Activated naive CD4-positive, alpha-beta T cell treated with anti-CD3 and anti-CD28 coated beads, Interleukin-2, amount 50 U/mL, for 72 hours (primary cell): ENCODE data around the gene ATOX1. TPM values are rescaled to one million over a fixed set of nuclear protein-coding genes. Genes with fewer than 3 reads are reported as not detected.
"Not testable (repeated sequence)": the region's sequence is repeated elsewhere in the genome, so short reads cannot be mapped to it uniquely, and the experiment has no call there.

ENCODE experiments used
- ATAC-seq, 2 donors: fragments of 150-1000 bp; cut with Tn5 transposase; 2 replicates each; pipeline ENCODE4 v1.10.0; 2021; ENCODE audit warnings: mild to moderate bottlenecking in 2 of 2, moderate library complexity in 2 of 2
- DNase-seq, 2 donors: peaks; one replicate each; pipeline ENCODE4 v3.0.0; 2021 to 2022; ENCODE audit warnings: low spot score in 2 of 2
- H3K27ac Mint-ChIP-seq, 2 donors: one replicate each; pipeline ENCODE4 v1.8.0; 2022; ENCODE audit warnings: mild to moderate bottlenecking in 2 of 2, mixed read lengths in 2 of 2
- H3K36me3 Mint-ChIP-seq, 2 donors: one replicate each; pipeline ENCODE4 v1.8.0; 2022; ENCODE audit warnings: mixed read lengths in 2 of 2
- H3K9me3 Mint-ChIP-seq, 2 donors: one replicate each; pipeline ENCODE4 v1.8.0; 2022; ENCODE audit warnings: mixed read lengths in 2 of 2
- total RNA-seq, 2 donors: library from RNA; stranded (reverse); gene quantifications; one replicate each; pipeline ENCODE4 v1.2.3, GENCODE V29; 2022

ATOX1 gene
- total RNA-seq = 10 to 100 TPM; 48.2 to 84.3 TPM

DNA sequence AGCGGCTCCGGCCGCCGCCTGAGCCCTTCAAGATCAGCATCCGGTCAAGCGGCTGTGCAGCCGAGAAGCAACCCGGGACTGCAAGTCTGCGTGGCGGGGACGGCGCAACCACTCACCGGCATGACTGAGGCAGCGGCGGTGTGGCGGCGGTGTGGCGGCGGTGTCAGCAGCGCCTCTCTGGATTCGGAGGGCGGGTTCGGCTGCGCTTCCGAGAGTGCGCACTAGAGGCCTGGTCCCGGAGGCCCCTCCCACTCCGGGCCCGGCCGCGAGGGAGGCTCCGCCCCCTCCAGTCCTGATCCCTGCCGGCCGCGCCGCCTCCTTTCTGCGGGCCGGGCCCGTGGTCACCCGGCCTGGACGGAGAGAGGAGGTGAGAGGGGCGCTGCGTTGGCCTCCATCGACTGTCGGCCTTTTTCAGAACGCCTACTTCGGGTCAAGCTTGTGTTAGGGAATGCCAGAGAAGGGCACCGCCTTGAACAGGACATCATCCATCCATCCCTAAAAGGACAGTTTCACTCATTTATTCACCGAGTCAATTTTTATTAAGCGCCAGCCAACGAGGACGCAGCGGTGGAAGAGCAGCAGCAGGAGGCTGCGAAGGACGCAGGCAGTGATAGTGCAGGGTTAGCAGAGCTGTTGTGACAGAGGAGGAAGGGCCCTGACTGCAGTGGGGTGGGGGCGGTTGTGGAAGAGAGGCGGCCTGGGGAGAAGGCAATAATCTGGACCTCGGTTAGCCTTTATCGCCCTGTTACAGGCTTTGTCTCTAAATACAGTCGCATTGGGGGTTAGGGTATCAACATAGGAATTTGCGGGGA is at the start of gene ATOX1:
TSS of gene ATOX1 (minus strand) at position 202 of the 812 bp plus-strand sequence. CDS start at position 122, 80 bp downstream.
- Mint-ChIP-seq H3K27ac (peak within 1 kb of the TSS; percentile 88 to 91), H3K36me3 (peaks cover under 1 to 8% of the 10 kb centered on the region in 2 donors), H3K9me3 (no peaks in the 10 kb centered on the region)
- ATAC-seq = peak; percentile 97 to 99
- DNase-seq = peak; percentile 91 to 94

DNA sequence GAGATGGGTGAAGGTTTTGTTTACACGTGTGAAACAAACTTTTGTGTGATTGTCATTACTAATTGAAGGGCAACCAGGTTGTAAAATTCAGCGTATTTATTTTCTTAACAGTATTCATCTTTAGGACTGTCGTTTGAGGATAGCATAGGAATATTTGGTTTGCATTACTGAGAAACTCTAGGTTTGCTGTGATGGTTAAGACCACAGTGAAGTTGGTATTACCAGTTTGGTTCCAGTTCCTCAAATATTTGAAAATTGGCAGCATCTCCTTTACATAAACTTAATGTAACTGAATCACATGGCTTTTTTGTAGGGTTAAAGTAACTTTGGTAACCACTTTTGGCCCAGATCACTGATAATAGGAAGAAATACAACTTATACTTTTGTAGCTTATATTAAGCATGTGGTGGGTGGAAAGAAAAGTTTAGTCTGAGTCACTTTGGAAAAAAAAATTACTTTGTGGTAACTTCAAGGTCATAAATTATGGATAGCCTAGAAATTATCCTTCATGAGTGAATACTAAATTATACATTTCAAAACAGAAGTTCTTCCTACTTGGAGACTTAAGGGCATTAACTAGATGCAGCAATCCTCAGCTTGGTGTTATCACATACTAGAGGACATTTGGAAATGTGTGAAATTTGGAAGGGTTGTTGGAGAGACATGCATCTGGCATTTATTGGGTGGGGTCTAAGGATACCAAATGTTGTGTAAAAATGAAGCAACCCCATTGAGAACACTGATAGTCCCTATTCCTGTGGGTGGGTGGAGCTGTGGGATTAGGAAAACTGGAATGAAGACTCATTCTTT is 47.2 kb upstream of the ATOX1 start:
- H3K27ac Mint-ChIP-seq = peak overlapping the region in 1 of 2 donors; percentile 69
- peaks cover 5 to 75% of the 10 kb centered on the region in 2 donors for H3K36me3 Mint-ChIP-seq
- H3K9me3 Mint-ChIP-seq = peaks cover 0 to 4% of the 10 kb centered on the region in 2 donors
- DNase-seq (no peak), ATAC-seq (peak in 1 of 2 donors; percentile 28)

- H3K27ac Mint-ChIP-seq = no peak overlapping the region
- no peak for DNase-seq
- H3K9me3 Mint-ChIP-seq = no peaks in the 10 kb centered on the region
- peaks cover 20 to 56% of the 10 kb centered on the region in 2 donors for H3K36me3 Mint-ChIP-seq
- ATAC-seq = no peak
Measured at GRCh38 chr5:151800532-151800931, 42.1 kb upstream of the ATOX1 start.

- H3K27ac Mint-ChIP-seq = peak overlapping the region in 1 of 2 donors; percentile 1
- H3K9me3 Mint-ChIP-seq = no peaks in the 10 kb centered on the region
- H3K36me3 Mint-ChIP-seq = peaks cover 20 to 52% of the 10 kb centered on the region in 2 donors
- ATAC-seq = peak; percentile 47 to 51
- no peak for DNase-seq
Measured at GRCh38 chr5:151799407-151799806, 41.0 kb upstream of the ATOX1 start.

GRCh38 chr5:151798674-151799073 is 40.2 kb upstream of the ATOX1 start:
- Mint-ChIP-seq H3K36me3 (peaks cover 17 to 52% of the 10 kb centered on the region in 2 donors), H3K27ac (peak overlapping the region in 1 of 2 donors; percentile 11), H3K9me3 (no peaks in the 10 kb centered on the region)
- DNase-seq (no peak), ATAC-seq (no peak)

DNA sequence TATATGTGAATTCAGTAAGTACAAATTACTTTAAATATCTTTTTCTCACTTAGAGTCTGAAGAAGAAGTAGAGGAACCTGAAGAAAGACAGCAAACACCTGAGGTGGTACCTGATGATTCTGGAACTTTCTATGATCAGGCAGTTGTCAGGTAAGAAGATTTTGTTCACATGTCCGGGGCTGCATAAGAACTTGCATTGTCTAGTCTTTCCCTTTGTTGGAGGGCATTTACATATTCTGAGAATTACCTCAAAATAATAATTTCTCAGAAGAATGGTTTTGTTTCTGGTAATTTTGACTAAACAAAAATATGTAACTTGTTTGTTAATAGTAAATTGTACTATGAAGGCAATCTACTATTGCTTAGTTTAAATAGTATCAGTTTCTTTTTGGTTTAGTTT is 37.0 kb upstream of the ATOX1 start:
- ATAC-seq (no peak), DNase-seq (no peak)
- peaks cover 23 to 44% of the 10 kb centered on the region in 2 donors for H3K36me3 Mint-ChIP-seq
- no peaks in the 10 kb centered on the region for H3K9me3 Mint-ChIP-seq
- no peak overlapping the region for H3K27ac Mint-ChIP-seq

- no peak for DNase-seq
- no peak overlapping the region for H3K27ac Mint-ChIP-seq
- no peak for ATAC-seq
- H3K36me3 Mint-ChIP-seq = peaks cover 14 to 47% of the 10 kb centered on the region in 2 donors
- no peaks in the 10 kb centered on the region for H3K9me3 Mint-ChIP-seq
Measured at GRCh38 chr5:151793358-151793757, 34.9 kb upstream of the ATOX1 start.

- H3K9me3 Mint-ChIP-seq = no peaks in the 10 kb centered on the region
- peaks cover 7 to 26% of the 10 kb centered on the region in 2 donors for H3K36me3 Mint-ChIP-seq
- ATAC-seq = no peak
Measured at GRCh38 chr5:151787817-151788216, 29.4 kb upstream of the ATOX1 start.

GRCh38 chr5:151786468-151786867 is 28.0 kb upstream of the ATOX1 start:
- peaks cover 2 to 19% of the 10 kb centered on the region in 2 donors for H3K36me3 Mint-ChIP-seq

More at GRCh38 chr5:151787817-151788216, 29.4 kb upstream of the ATOX1 start:
- DNase-seq = no peak
- no peak overlapping the region for H3K27ac Mint-ChIP-seq

DNA sequence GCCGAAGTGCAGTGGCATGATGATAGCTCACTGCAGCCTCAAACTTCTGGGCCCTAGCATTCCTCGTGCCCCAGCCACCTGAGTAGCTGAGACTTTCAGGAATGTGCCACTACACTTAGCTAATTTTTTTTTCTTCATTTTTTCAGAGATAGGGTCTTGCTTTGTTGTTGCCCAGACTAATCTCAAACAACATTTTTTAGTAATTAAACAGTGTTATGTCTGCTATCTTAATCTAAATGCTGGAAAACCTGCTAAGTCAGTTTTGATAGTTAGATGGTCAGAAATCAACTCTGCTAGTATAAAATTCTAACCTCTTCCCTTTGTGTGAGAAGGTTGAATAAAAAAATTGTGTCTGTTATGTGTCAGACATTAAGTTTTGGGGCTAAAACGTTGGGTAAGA is 25.7 kb upstream of the ATOX1 start:
- DNase-seq = no peak
- Mint-ChIP-seq H3K27ac (no peak overlapping the region), H3K9me3 (no peaks in the 10 kb centered on the region), H3K36me3 (peaks cover 0 to 2% of the 10 kb centered on the region in 2 donors)
- no peak for ATAC-seq

More at GRCh38 chr5:151786468-151786867, 28.0 kb upstream of the ATOX1 start:
- ATAC-seq (no peak), DNase-seq (no peak)
- Mint-ChIP-seq H3K27ac (no peak overlapping the region), H3K9me3 (no peaks in the 10 kb centered on the region)

GRCh38 chr5:151783664-151784063 is 25.2 kb upstream of the ATOX1 start:
- not testable (repeated sequence) for H3K27ac Mint-ChIP-seq, DNase-seq, H3K36me3 Mint-ChIP-seq, ATAC-seq, H3K9me3 Mint-ChIP-seq

DNA sequence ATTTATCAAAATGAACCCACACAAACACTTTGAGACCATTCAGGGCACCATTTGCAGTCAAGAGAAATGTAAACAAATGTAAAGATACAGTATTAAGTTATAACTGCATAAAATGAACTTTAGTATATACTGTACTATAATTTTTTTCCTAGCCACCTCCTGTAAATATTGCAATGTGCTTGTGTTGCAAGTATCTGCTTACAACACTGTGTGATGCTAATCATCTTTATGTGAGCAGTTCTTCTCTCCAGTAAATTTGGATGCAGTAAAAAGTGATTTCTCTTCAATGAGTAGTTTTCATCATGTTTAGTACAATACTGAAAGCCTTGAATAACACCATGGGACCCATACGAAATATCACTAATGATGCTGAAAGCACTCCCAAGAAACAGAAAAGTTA is 22.8 kb upstream of the ATOX1 start:
- ATAC-seq (peak in 1 of 2 donors; percentile 9), DNase-seq (no peak)
- Mint-ChIP-seq H3K27ac (no peak overlapping the region), H3K9me3 (no peaks in the 10 kb centered on the region), H3K36me3 (peaks cover 7 to 9% of the 10 kb centered on the region in 2 donors)

GRCh38 chr5:151780348-151780747 is 21.9 kb upstream of the ATOX1 start:
- peak overlapping the region in 1 of 2 donors; percentile 36 for H3K27ac Mint-ChIP-seq
- H3K9me3 Mint-ChIP-seq = no peaks in the 10 kb centered on the region
- DNase-seq (no peak), ATAC-seq (no peak)
- peaks cover 11 to 17% of the 10 kb centered on the region in 2 donors for H3K36me3 Mint-ChIP-seq

DNA sequence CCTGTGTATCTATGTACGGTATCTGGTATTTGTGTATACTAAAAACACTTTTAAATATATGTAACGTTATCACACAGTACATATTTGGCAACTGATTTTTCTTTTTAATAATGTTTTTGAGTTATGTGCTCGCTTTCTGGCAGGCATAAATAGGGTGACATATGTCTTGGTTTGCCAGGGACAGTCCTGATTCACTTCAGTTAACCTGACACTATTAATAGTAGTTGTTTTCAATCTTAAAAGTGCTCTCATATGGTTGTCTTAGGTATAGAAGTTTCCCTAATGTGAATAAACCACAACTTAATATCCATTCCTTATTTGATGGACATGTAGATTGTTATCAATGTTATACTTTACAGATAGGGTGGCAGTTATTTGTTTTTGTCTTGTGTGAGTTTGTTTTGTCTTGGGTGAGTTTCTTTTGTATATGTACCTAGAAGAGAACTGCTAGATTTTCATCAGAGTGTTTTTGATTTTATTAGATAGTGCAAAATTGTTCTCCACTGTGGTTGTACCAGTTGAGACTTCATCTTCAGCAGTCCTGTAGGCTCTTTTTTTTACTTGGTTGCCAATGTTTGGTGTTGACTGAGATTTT is 21.2 kb upstream of the ATOX1 start:
- H3K27ac Mint-ChIP-seq = no peak overlapping the region
- ATAC-seq = no peak
- H3K36me3 Mint-ChIP-seq = peaks cover 12 to 24% of the 10 kb centered on the region in 2 donors

DNA sequence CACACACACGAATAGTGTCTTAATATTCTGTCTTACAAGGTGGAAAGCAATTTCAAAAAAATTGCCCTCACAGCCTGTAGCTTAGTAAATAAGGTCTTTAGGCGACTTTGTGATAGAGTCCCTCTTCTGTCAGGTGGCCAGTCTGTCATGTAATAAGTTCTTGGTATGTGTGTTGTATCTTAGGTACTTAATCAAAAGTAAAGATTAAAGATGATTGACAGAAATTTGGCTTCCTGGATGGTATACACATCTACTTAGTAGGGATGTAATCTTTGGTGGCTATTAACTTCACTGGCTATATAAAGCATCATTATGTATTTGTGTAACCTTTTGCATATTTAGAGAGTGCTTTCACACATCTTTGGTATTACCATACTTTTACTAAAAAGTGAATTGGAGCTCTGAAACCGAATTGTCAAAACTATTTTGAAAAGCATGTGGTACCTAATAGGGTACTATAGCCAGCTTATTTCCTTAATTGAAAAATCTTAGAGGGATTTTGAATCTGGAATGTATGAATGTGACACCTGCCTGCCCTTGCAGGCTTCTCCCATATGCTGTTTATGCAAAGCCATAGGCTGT is 16.7 kb upstream of the ATOX1 start:
- Mint-ChIP-seq H3K36me3 (peaks cover 23 to 42% of the 10 kb centered on the region in 2 donors), H3K9me3 (no peaks in the 10 kb centered on the region), H3K27ac (no peak overlapping the region)
- no peak for DNase-seq
- ATAC-seq = no peak

More for the DNA sequence above, 21.2 kb upstream of the ATOX1 start:
- H3K9me3 Mint-ChIP-seq = no peaks in the 10 kb centered on the region
- DNase-seq = no peak

- no peaks in the 10 kb centered on the region for H3K9me3 Mint-ChIP-seq
- H3K36me3 Mint-ChIP-seq = peaks cover 23 to 42% of the 10 kb centered on the region in 2 donors
- peak overlapping the region in 1 of 2 donors; percentile 75 for H3K27ac Mint-ChIP-seq
- ATAC-seq (no peak), DNase-seq (no peak)
Measured at GRCh38 chr5:151773951-151774350, 15.5 kb upstream of the ATOX1 start.
